Stimulated activated CD4-positive, alpha-beta T cell treated with anti-CD3 and anti-CD28 coated beads, Interleukin-12 subunit alpha, Interleukin-12 subunit beta, amount 100 ng/mL, for 4 hours (primary cell): ENCODE data around the gene CDC23.
"Not testable (repeated sequence)": the region's sequence is repeated elsewhere in the genome, so short reads cannot be mapped to it uniquely, and the experiment has no call there.

Experiments
- DNase-seq: peaks from one replicate; pipeline ENCODE4 v3.0.0-alpha.2; 2020

The CDC23 gene

DNA sequence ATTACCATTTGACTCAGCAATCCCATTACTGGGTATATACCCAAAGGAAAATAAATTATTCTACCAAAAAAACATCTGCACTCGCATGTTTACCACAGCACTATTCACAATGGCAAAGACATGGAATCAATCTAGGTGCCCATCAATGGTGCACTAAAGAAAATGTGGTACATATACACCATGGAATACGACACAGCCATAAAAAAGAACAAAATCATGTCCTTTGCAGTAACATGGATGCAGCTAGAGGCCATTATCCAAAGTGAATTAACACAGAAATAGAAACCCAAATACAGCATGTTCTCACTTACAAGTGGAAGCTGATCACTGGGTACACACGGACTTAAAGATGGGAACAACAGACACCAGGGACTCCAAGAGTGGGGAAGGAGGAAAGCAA, 2.1 kb downstream of the CDC23 start:
- no peak for DNase-seq

GRCh38 chr5:138193859-138194258, 19.3 kb downstream of the CDC23 start:
- not testable (repeated sequence) for DNase-seq

- DNase-seq: no peak
Observed at GRCh38 chr5:138192826-138193225, 20.3 kb downstream of the CDC23 start.

- DNase-seq: no peak
Observed at GRCh38 chr5:138188626-138189025, 24.5 kb downstream of the CDC23 start.

GRCh38 chr5:138186002-138186447, 27.1 kb downstream of the CDC23 start:
- no peak for DNase-seq

GRCh38 chr5:138182808-138183207, 30.3 kb downstream of the CDC23 start:
- DNase-seq: no peak

- no peak for DNase-seq
Observed at GRCh38 chr5:138180841-138181240, 32.3 kb downstream of the CDC23 start.

- DNase-seq: no peak
Observed at GRCh38 chr5:138180183-138180782, 32.8 kb downstream of the CDC23 start.

DNA sequence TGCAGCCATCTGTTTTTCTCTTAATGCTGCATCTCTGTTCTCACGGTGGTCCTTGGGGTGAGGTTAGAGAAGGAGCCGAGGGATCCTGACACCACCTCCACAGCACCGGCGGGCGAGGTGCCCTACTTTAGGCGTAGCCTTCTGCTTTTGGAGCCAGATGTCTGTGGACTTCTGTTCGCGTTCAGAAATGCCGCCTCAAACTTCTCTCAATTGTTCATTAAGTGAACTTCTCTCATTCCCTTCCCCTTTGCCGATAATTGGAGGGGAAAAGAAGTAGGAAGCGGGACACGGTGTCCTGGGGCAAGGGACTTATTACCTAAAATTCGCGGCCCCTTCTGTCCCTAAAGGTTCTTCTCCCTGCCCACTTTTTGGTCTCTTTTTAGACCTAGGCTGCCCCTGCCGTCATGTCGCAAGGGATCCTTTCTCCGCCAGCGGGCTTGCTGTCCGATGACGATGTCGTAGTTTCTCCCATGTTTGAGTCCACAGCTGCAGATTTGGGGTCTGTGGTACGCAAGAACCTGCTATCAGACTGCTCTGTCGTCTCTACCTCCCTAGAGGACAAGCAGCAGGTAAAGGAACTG, 33.8 kb downstream of the CDC23 start:
- no peak for DNase-seq

- peak; percentile 83 for DNase-seq
Observed at GRCh38 chr5:138178516-138179276, 34.4 kb downstream of the CDC23 start, which contains the start of the genes BRD8 and KIF20A. TSS of gene BRD8 (minus strand) at chr5:138178630. CDS start at chr5:138178614, 16 bp downstream. TSS of gene KIF20A (plus strand) at chr5:138179112. CDS start at chr5:138179681, 569 bp downstream.

GRCh38 chr5:138177941-138178515, 35.1 kb downstream of the CDC23 start:
- peak; percentile 7 for DNase-seq

DNA sequence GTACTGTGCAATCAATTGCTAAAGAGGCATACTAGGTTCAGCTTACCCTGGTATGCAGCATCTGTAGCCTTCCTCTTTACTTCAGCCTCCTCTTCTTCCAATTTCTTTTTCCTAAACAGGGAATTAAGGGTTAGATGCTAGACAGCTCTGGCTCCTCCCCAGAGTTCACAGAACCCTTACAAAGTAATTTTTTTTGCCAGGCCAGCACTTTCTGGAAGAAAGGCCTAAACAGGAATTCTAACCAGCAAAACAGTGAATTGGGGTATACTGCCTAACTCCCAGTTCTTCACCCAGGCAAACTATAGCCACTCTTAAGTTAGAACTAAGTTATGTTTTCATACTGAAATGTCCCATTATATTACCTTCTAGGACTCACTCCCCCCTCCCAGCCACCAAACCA, 42.8 kb downstream of the CDC23 start:
- no peak for DNase-seq

DNA sequence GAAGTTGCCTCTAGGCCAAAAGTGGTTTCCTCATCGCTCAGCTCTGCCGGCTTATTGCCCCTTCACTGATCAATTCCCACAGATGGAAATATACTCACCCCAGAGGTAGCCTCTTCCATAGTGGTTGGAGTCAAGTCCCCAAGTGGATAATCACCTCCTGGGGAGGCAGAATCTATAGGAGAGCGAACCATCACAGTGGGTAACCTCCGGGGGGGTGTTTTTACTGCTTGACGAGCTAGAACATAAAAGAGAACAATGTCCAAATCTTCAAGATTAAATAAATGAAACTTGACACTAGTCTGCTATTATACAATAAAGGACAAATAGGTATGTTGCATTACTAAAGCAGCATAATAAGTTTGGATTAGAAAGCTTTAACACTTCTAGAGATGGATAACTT, 44.0 kb downstream of the CDC23 start:
- DNase-seq: no peak

DNA sequence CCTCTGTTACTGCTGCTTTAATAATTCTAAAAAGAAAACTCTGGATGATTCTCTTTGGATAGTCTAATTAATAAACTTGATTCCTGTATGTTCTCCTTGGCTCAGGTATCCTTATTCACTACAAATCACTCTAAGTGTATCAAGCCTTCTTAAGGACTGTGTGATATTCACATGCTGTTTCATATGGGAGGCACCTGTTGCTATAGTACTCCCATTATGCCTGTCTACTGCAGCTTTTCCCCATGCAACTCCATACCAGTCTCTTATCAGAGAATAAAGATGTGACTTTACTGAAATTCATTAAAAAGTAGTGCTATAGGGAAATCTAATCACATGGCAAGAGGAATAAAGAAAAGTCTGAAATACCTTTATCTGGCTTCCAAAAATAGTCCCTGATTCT, 49.4 kb downstream of the CDC23 start:
- no peak for DNase-seq

DNA sequence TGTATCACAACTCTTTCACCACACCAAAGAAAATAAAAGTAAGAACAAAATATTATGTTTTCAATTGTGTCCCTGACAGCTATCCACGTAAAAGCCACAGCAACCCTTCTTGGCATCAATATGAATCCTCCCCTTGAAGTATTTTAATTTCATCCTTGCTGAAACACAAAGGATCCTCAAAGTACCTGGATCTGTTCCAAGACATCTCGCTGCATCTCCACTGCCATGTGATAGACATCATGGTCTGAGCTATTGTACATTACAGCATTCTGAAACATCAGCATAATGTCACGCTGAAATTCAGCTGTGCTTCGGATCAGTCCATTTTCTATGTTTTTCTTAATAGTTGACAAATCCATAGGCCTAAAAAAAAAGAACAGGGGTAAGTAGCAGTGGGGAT, 52.4 kb downstream of the CDC23 start:
- DNase-seq: no peak

DNA sequence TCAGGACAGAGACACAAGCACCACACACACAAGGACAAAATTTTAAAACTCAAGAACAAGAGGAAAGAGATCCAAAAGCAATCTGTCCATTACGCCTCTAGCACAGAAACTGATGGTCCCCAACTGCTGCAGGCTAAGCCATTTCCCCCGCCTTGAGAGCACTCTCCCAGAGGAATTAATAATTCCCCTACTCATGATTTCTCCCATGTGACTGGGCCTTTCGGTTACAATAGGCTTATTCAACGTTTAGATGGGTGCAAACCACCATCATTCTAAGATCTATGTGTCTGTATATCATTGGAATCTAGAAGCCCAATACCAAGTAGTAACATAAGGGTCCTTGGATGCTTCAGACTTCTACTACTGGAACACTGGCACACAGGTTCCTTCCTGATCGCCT, 53.5 kb downstream of the CDC23 start:
- no peak for DNase-seq

- no peak for DNase-seq
Observed at GRCh38 chr5:138157626-138158025, 55.5 kb downstream of the CDC23 start.

DNA sequence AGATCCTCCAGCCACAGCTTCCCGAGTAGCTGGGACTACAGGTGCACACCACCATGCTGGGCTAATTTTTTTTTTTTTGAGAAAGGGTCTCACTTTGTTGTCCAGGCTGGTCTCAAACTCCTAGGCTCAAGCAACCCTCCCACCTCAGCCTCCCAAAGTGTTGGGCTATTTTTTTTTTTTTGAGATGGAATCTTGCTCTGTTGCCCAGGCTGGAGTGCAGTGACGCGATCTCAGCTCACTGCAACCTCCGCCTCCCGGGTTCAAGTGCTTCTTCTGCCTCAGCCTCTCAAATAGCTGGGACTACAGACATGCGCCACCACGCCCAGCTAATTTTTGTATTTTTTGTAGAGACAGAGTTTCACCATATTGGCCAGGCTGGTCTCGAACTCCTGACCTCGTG, 57.1 kb downstream of the CDC23 start:
- not testable (repeated sequence) for DNase-seq

GRCh38 chr5:138149530-138149929, 63.6 kb downstream of the CDC23 start:
- no peak for DNase-seq

GRCh38 chr5:138148811-138149210, 64.3 kb downstream of the CDC23 start:
- no peak for DNase-seq

- not testable (repeated sequence) for DNase-seq
Observed at GRCh38 chr5:138143578-138143977, 69.5 kb downstream of the CDC23 start.

DNA sequence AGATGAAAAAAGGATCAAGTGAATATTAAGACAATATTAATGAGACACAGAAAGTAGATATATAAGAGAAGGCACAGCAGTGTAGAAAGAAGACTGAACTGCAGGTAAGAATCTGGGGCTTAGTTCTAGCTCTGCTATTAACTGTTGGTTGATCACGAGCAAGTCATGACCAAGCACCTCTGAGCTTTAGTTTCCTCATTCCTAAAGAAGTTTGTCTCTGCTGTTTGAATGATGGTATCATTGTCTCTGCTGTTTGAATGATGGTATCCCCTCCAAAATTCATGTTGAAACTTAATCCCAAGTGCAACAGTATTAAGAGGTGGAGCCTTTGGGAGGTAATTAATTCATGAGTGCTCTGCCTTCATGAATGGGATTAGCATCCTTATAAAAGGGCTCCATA, 71.4 kb downstream of the CDC23 start:
- DNase-seq: no peak

DNA sequence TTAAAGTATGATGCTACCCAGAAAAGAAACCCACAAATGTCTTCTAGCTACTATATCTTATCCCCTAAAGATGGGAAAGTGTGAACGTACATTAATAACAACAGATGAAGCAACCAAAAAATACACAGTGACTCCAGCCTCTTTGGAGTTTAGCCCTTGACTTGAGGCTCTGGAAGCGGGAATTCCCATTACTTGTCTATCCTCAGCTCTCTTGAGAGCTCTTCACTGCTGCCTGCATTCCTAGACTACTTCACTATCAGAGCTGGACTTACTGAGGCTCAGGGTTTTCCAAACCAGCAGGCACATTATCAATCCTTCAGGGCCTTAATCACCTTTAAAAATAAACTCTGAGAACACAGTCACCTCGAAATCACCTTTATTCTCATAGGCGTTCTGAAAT, 72.9 kb downstream of the CDC23 start:
- DNase-seq: no peak

DNA sequence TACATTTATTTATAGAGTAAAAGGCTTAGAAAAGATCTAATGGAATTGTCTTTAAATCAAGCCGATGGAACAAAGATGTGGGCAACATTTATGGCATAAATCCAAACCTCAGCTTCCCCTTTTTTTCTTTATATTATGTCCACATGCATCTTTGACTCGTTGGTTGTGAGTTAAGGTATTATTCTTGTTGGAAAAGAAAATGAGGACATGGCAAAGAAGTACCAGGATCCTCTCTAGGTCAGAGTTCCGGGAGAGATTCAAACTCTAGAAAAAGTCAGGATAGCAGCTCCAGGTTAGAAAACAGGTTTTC, 73.4 kb downstream of the CDC23 start:
- DNase-seq: no peak
